Gastroesophageal sphincter (tissue), 4 donors: Measurements from ENCODE around the gene PTAFR. TPM values are rescaled to one million over a fixed set of nuclear protein-coding genes. Genes with fewer than 3 reads are reported as not detected.

Source experiments
- small RNA-seq, 4 donors: library from RNA; depleted of rRNA; stranded (forward); fragments of <200 nt; gene quantifications; one replicate each; pipeline ENCODE3, GENCODE V24; 2016
- total RNA-seq, 4 donors: library from RNA; depleted of rRNA; stranded (reverse); fragments of >200 nt; gene quantifications; one replicate each; pipeline ENCODE4 v1.1.0, GENCODE V29; 2016

The PTAFR gene
- total RNA-seq, 4 donors from 2014 or later = 3.3 to 8.8 (median 4.9) TPM

Small RNAs within 50 kb of the gene (small RNA-seq; reads per million reads assigned to genes)
- 0 reads per million in 4 donors for gene RNU6-176P

Other genes with a start within 250 kb of the PTAFR start
- gene SMPDL3B, start 241.7 kb downstream of the PTAFR start, total RNA-seq = 1 to 10 TPM in 1 of 4 donors, under 1 TPM in 1, not detected in 2; 0.31 to 1.1 TPM
- gene XKR8, start 216.7 kb downstream of the PTAFR start, total RNA-seq = 1 to 10 TPM; 3.7 to 8.9 (median 5.1) TPM
- 10 to 100 TPM in 1 of 4 donors, 1 to 10 TPM in 3; 8.4 to 14.5 (median 9.6) TPM for gene EYA3, start 88.1 kb downstream of the PTAFR start, total RNA-seq
- 10 to 100 TPM; 68.4 to 90.3 (median 80.5) TPM for gene DNAJC8, start 56.3 kb upstream of the PTAFR start, total RNA-seq
- gene ATP5IF1, start 59.4 kb upstream of the PTAFR start, total RNA-seq = 100 to 1,000 TPM; 125 to 266 (median 157) TPM
- gene SESN2, start 82.8 kb upstream of the PTAFR start, total RNA-seq = 1 to 10 TPM; 7.7 to 10.0 (median 8.3) TPM
- gene MED18, start 152.3 kb upstream of the PTAFR start, total RNA-seq = 10 to 100 TPM in 3 of 4 donors, 1 to 10 TPM in 1; 8.5 to 21.0 (median 18.2) TPM
- 10 to 100 TPM; 20.3 to 32.2 (median 27.0) TPM for gene PHACTR4, start 193.1 kb upstream of the PTAFR start, total RNA-seq